ENCODE results near the gene GRID1. TPM values are rescaled to one million over a fixed set of nuclear protein-coding genes. Genes with fewer than 3 reads are reported as not detected.

The GRID1 gene
- total and polyA plus RNA-seq, 8 donors: 0.31 to 8.5 (median 1.0) TPM; not detected in 1

GRCh38 chr10:86232644-86233043 lies 134.0 kb downstream of the GRID1 start:
- intact Hi-C loops (cut with DNase I; ENCODE audit: low total_unique reads): no loop called here
- Histone ChIP-seq H3K27ac (no peak overlapping the region), H3K4me3 (no peak overlapping the region), H3K27me3 (peaks cover 0 to 5% (median 0%) of the 10 kb centered on the region in 3 donors), H3K9me3 (no peaks in the 10 kb centered on the region), H3K36me3 (no peaks in the 10 kb centered on the region), H3K4me1 (peaks cover 0 to 12% (median 0%) of the 10 kb centered on the region in 4 donors)
- DNase-seq: no peak
- WGBS, 5 donors: 8 to 29% (median 15%) methylated on average over 1 of the region's 1 CpG
- TF ChIP-seq POLR2AphosphoS5 (IDR thresholded peaks at IDR 0.05) (no peak), EP300 (IDR thresholded peaks at IDR 0.05) (no peak), POLR2A (IDR thresholded peaks at IDR 0.05) (no peak), CTCF (IDR thresholded peaks at IDR 0.05) (no peak)

- Histone ChIP-seq H3K36me3 (no peaks in the 10 kb centered on the region), H3K9me3 (no peaks in the 10 kb centered on the region), H3K4me3 (no peak overlapping the region), H3K27ac (no peak overlapping the region), H3K4me1 (peaks cover 0 to 12% (median 0%) of the 10 kb centered on the region in 4 donors), H3K27me3 (peaks cover 0 to 5% (median 0%) of the 10 kb centered on the region in 3 donors)
- DNase-seq: no peak
- WGBS, 5 donors: 65 to 74% (median 72%) methylated on average over 11 of the region's 11 CpGs
- intact Hi-C loops (cut with DNase I; ENCODE audit: low total_unique reads): no loop called here
- TF ChIP-seq POLR2A (IDR thresholded peaks at IDR 0.05) (no peak), CTCF (IDR thresholded peaks at IDR 0.05) (no peak), POLR2AphosphoS5 (IDR thresholded peaks at IDR 0.05) (no peak), EP300 (IDR thresholded peaks at IDR 0.05) (no peak)
Measured at GRCh38 chr10:86231796-86232560, 134.6 kb downstream of the GRID1 start.

- intact Hi-C loops (cut with DNase I; ENCODE audit: low total_unique reads): no loop called here
- H3K27ac ChIP-seq: no peak overlapping the region
- WGBS, 5 donors: 75 to 83% (median 79%) methylated on average over 6 to 7 of the region's 7 CpGs
- H3K36me3 ChIP-seq: no peaks in the 10 kb centered on the region
- peaks cover 0 to 12% (median 0%) of the 10 kb centered on the region in 4 donors for H3K4me1 ChIP-seq
- H3K4me3 ChIP-seq: no peak overlapping the region
- no peak for DNase-seq
- H3K27me3 ChIP-seq: peaks cover 0 to 5% (median 0%) of the 10 kb centered on the region in 3 donors
- no peaks in the 10 kb centered on the region for H3K9me3 ChIP-seq
- no peak for TF ChIP-seq POLR2A (IDR thresholded peaks at IDR 0.05)
- TF ChIP-seq EP300 (IDR thresholded peaks at IDR 0.05): no peak
- no peak for TF ChIP-seq POLR2AphosphoS5 (IDR thresholded peaks at IDR 0.05)
- TF ChIP-seq CTCF (IDR thresholded peaks at IDR 0.05): no peak
Measured at GRCh38 chr10:86230557-86231180, 135.9 kb downstream of the GRID1 start.

GRCh38 chr10:86229811-86230556 lies 136.6 kb downstream of the GRID1 start:
- Histone ChIP-seq H3K4me3 (no peak overlapping the region), H3K36me3 (no peaks in the 10 kb centered on the region), H3K4me1 (peaks cover 0 to 8% (median 0%) of the 10 kb centered on the region in 4 donors), H3K27me3 (peaks cover 0 to 5% (median 0%) of the 10 kb centered on the region in 3 donors), H3K27ac (no peak overlapping the region), H3K9me3 (no peaks in the 10 kb centered on the region)
- WGBS, 5 donors: 56 to 75% (median 60%) methylated on average over 6 of the region's 6 CpGs
- TF ChIP-seq EP300 (IDR thresholded peaks at IDR 0.05): no peak
- TF ChIP-seq CTCF (IDR thresholded peaks at IDR 0.05): no peak
- no peak for TF ChIP-seq POLR2AphosphoS5 (IDR thresholded peaks at IDR 0.05)
- TF ChIP-seq POLR2A (IDR thresholded peaks at IDR 0.05): no peak
- intact Hi-C loops (cut with DNase I; ENCODE audit: low total_unique reads): no loop called here
- DNase-seq: no peak
